MM.1S (cell line): Measurements from ENCODE around the gene FCAMR.

ENCODE experiments used
- DNase-seq: peaks from one replicate; pipeline ENCODE4 v3.0.0-alpha.2; 2015
- H2AFZ ChIP-seq: fragments of 300-600 bp; sonication (generic); 2 replicates; pipeline ENCODE4 v1.6.0; 2016; ENCODE audit warnings: antibody characterized with exemption, low read length
- H3F3A ChIP-seq: fragments of 300-600 bp; sonication (generic); 2 replicates; pipeline ENCODE4 v1.6.1; 2016; ENCODE audit warnings: mild to moderate bottlenecking, antibody characterized with exemption, low read length, moderate library complexity, mixed read lengths; ENCODE audit not compliant: insufficient read depth
- H3K27ac ChIP-seq: fragments of 300-600 bp; sonication (generic); 2 replicates; pipeline ENCODE4 v1.5.1; 2016; ENCODE audit warnings: mild to moderate bottlenecking, low read length
- H3K27me3 ChIP-seq: fragments of 300-600 bp; sonication (generic); replicated peaks from 2 replicates; pipeline ENCODE4 v1.6.0; 2016; ENCODE audit warnings: low read length; ENCODE audit not compliant: insufficient read depth
- H3K36me3 ChIP-seq: fragments of 300-600 bp; sonication (generic); replicated peaks from 2 replicates; pipeline ENCODE4 v1.6.1; 2016; ENCODE audit warnings: mild to moderate bottlenecking, low read length, mixed read lengths; ENCODE audit not compliant: insufficient read depth
- H3K4me1 ChIP-seq: fragments of 300-600 bp; sonication (generic); 2 replicates; pipeline ENCODE4 v1.6.1; 2016; ENCODE audit warnings: low read length, mixed read lengths
- H3K4me2 ChIP-seq: fragments of 300-600 bp; sonication (generic); 2 replicates; pipeline ENCODE4 v1.6.0; 2016; ENCODE audit warnings: low read depth, low read length
- H3K4me3 ChIP-seq: fragments of 300-600 bp; sonication (generic); 2 replicates; pipeline ENCODE4 v1.5.1; 2016; ENCODE audit warnings: low read length, mixed read lengths
- H3K79me2 ChIP-seq: fragments of 300-600 bp; sonication (generic); 2 replicates; pipeline ENCODE4 v1.6.1; 2016; ENCODE audit warnings: mixed run types, low read length, mixed read lengths
- H3K9ac ChIP-seq: fragments of 300-600 bp; sonication (generic); 2 replicates; pipeline ENCODE4 v1.6.1; 2016; ENCODE audit warnings: low read length, mixed read lengths
- H3K9me2 ChIP-seq: fragments of 300-600 bp; sonication (generic); replicated peaks from 2 replicates; pipeline ENCODE4 v1.6.1; 2016; ENCODE audit warnings: mild to moderate bottlenecking, low read length, mixed read lengths; ENCODE audit not compliant: insufficient read depth
- H3K9me3 ChIP-seq: fragments of 300-600 bp; sonication (generic); replicated peaks from 2 replicates; pipeline ENCODE4 v1.6.1; 2016; ENCODE audit warnings: mild to moderate bottlenecking, low read length, mixed read lengths; ENCODE audit not compliant: insufficient read depth
- H4K20me1 ChIP-seq: fragments of 300-600 bp; sonication (generic); 2 replicates; pipeline ENCODE4 v1.6.1; 2016; ENCODE audit warnings: mild to moderate bottlenecking, low read length, moderate library complexity, mixed read lengths; ENCODE audit not compliant: insufficient read depth
- CTCF ChIP-seq: fragments of 300-600 bp; sonication (generic); IDR thresholded peaks from 2 replicates; pipeline ENCODE4 v1.5.1; 2016; ENCODE audit warnings: antibody characterized with exemption, low read length, mixed read lengths
- EZH2 ChIP-seq: fragments of 300-600 bp; sonication (generic); optimal IDR thresholded peaks from 2 replicates; pipeline ENCODE3; 2017; ENCODE audit warnings: low read depth, mild to moderate bottlenecking, antibody characterized with exemption, low read length, mixed read lengths
- EZH2phosphoT487 ChIP-seq: fragments of 300-600 bp; sonication (generic); IDR thresholded peaks from 2 replicates; pipeline ENCODE4 v1.6.1; 2018; ENCODE audit warnings: antibody characterized with exemption, low read length

The FCAMR gene

DNA sequence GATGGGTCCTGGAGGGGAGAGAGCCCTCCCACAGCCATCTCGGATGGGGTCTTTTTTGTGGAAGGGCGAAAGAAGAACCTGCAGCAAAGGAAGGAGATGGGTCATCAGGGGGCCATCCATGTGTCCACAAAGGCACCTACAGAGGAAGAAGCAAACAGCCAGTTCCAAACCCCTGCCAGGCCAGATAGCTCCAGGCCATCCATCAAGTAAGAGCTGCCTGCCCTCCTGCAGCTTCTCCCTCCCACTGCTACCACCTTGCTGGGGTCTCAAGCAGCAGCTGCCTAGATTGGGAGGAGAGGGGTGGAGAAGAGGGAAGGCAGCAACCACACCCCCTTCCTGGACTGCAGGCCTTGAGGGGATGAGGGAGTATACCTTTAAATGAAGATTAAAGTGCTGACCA is 4.5 kb downstream of the FCAMR start:
- Histone ChIP-seq H3K27me3 (no peaks in the 10 kb centered on the region), H3K9me3 (no peaks in the 10 kb centered on the region), H3K36me3 (no peaks in the 10 kb centered on the region), H3K4me1 (peaks cover 8% of the 10 kb centered on the region), H3F3A (no peaks in the 10 kb centered on the region), H3K4me2 (no peak overlapping the region), H3K4me3 (no peak overlapping the region), H3K9ac (no peak overlapping the region), H2AFZ (no peak overlapping the region), H4K20me1 (no peaks in the 10 kb centered on the region), H3K79me2 (no peaks in the 10 kb centered on the region), H3K27ac (no peak overlapping the region), H3K9me2 (no peaks in the 10 kb centered on the region)
- no peak for DNase-seq
- TF ChIP-seq EZH2phosphoT487: no peak
- TF ChIP-seq CTCF: no peak
- no peak for TF ChIP-seq EZH2

GRCh38 chr1:206963740-206964139 is 6.5 kb downstream of the FCAMR start:
- H3K79me2 ChIP-seq: no peaks in the 10 kb centered on the region
- H3K4me1 ChIP-seq: peaks cover 8% of the 10 kb centered on the region
- H4K20me1 ChIP-seq: no peaks in the 10 kb centered on the region
- no peak for DNase-seq
- no peaks in the 10 kb centered on the region for H3K27me3 ChIP-seq
- no peak overlapping the region for H3K4me3 ChIP-seq
- H3K27ac ChIP-seq: no peak overlapping the region
- H3F3A ChIP-seq: no peaks in the 10 kb centered on the region
- H3K9me2 ChIP-seq: no peaks in the 10 kb centered on the region
- no peak overlapping the region for H3K9ac ChIP-seq
- TF ChIP-seq CTCF (no peak), EZH2 (no peak), EZH2phosphoT487 (no peak)
- no peaks in the 10 kb centered on the region for H3K36me3 ChIP-seq
- no peak overlapping the region for H2AFZ ChIP-seq
- H3K4me2 ChIP-seq: no peak overlapping the region
- H3K9me3 ChIP-seq: no peaks in the 10 kb centered on the region

GRCh38 chr1:206963119-206963712 is 7.0 kb downstream of the FCAMR start:
- H3K27me3 ChIP-seq: no peaks in the 10 kb centered on the region
- H3K9me2 ChIP-seq: no peaks in the 10 kb centered on the region
- no peak overlapping the region for H3K4me2 ChIP-seq
- no peak overlapping the region for H2AFZ ChIP-seq
- H3K4me1 ChIP-seq: peaks cover 8% of the 10 kb centered on the region
- no peak overlapping the region for H3K9ac ChIP-seq
- no peak for TF ChIP-seq EZH2
- TF ChIP-seq EZH2phosphoT487: no peak
- TF ChIP-seq CTCF: no peak
- no peaks in the 10 kb centered on the region for H3K36me3 ChIP-seq
- no peaks in the 10 kb centered on the region for H4K20me1 ChIP-seq
- no peaks in the 10 kb centered on the region for H3K9me3 ChIP-seq
- H3K27ac ChIP-seq: no peak overlapping the region
- no peak for DNase-seq
- no peaks in the 10 kb centered on the region for H3F3A ChIP-seq
- no peaks in the 10 kb centered on the region for H3K79me2 ChIP-seq
- H3K4me3 ChIP-seq: no peak overlapping the region
